OCI-LY7 (cell line): ENCODE measurements around the gene MCCD1. TPM values are rescaled to one million over a fixed set of nuclear protein-coding genes. Genes with fewer than 3 reads are reported as not detected.

Source experiments
- BruUV-seq: library from RNA; stranded (reverse); fragments of 400-500 nt; replicated peaks from 2 replicates; lab custom pipeline; 2021; lab: Mats Ljungman, UMichigan
- CTCF ChIA-PET: fragments of 300-600 bp; sonication (Branson Sonifier 250); formaldehyde crosslinking; loops from one replicate; lab custom pipeline; 2022; ENCODE audit warnings: antibody characterized with exemption; ENCODE audit not compliant: unreplicated experiment; lab: Charles Lee
- POLR2A ChIA-PET: fragments of 300-600 bp; sonication (Branson Sonifier 250); formaldehyde crosslinking; loops from one replicate; lab custom pipeline; 2022; ENCODE audit warnings: antibody characterized with exemption; lab: Charles Lee
- DNase-seq: peaks from one replicate; pipeline ENCODE4 v3.0.0-alpha.2; 2015; ENCODE audit warnings: low spot score
- H2AFZ ChIP-seq: fragments of 200-600 bp; sonication (generic), shearing (Covaris generic); 2 replicates; pipeline ENCODE4 v1.6.1; 2014; ENCODE audit warnings: mild to moderate bottlenecking, antibody characterized with exemption, low read length, moderate library complexity
- H3K27ac ChIP-seq: fragments of 200-600 bp; sonication (generic); 2 replicates; pipeline ENCODE4 v1.5.1; 2014; ENCODE audit warnings: mixed run types, low read depth, mild to moderate bottlenecking, moderate library complexity, low read length, inconsistent platforms; ENCODE audit not compliant: poor library complexity, severe bottlenecking
- H3K36me3 ChIP-seq: fragments of 200-600 bp; sonication (generic); 2 replicates; pipeline ENCODE4 v1.6.1; 2014; ENCODE audit warnings: mild to moderate bottlenecking, antibody characterized with exemption, low read length, moderate library complexity, mixed read lengths; ENCODE audit not compliant: insufficient read depth
- H3K4me1 ChIP-seq: fragments of 200-600 bp; sonication (generic); 2 replicates; pipeline ENCODE4 v1.5.1; 2014; ENCODE audit warnings: mild to moderate bottlenecking, low read length; ENCODE audit not compliant: insufficient read depth, poor library complexity, severe bottlenecking
- H3K4me2 ChIP-seq: fragments of 200-600 bp; sonication (generic); 2 replicates; pipeline ENCODE4 v1.6.1; 2014; ENCODE audit warnings: mild to moderate bottlenecking, low read length
- H3K4me3 ChIP-seq: fragments of 200-600 bp; sonication (generic); 2 replicates; pipeline ENCODE4 v1.5.1; 2014; ENCODE audit warnings: mild to moderate bottlenecking, low read depth, low read length; ENCODE audit not compliant: poor library complexity, severe bottlenecking
- H3K79me2 ChIP-seq: fragments of 200-600 bp; sonication (generic); 2 replicates; pipeline ENCODE4 v1.6.1; 2016; ENCODE audit warnings: low read depth, mild to moderate bottlenecking, low read length, moderate library complexity, mixed read lengths; ENCODE audit not compliant: insufficient read depth
- H3K9me2 ChIP-seq: fragments of 200-600 bp; sonication (generic); 2 replicates; pipeline ENCODE4 v1.6.1; 2016; ENCODE audit warnings: mild to moderate bottlenecking, low read length, mixed read lengths; ENCODE audit not compliant: insufficient read depth
- H3K9me3 ChIP-seq: fragments of 200-600 bp; sonication (generic); 2 replicates; pipeline ENCODE4 v1.6.1; 2014; ENCODE audit warnings: mild to moderate bottlenecking, mixed run types, low read length, mixed read lengths
- H4K20me1 ChIP-seq: fragments of 200-600 bp; sonication (generic); 2 replicates; pipeline ENCODE4 v1.6.1; 2014; ENCODE audit warnings: mild to moderate bottlenecking, antibody characterized with exemption, low read length, moderate library complexity, mixed read lengths; ENCODE audit not compliant: insufficient read depth
- EZH2phosphoT487 ChIP-seq: fragments of 200-600 bp; sonication (generic); IDR thresholded peaks from 2 replicates; pipeline ENCODE4 v1.6.1; 2018; ENCODE audit warnings: low read depth, borderline replicate concordance, mild to moderate bottlenecking, mixed run types, antibody characterized with exemption, low read length, moderate library complexity, mixed read lengths
- intact Hi-C: fragments of 100-400 bp; cut with micrococcal nuclease; formaldehyde crosslinking; loops from one replicate; pipeline ENCODE4 v1.10.0; 2022; ENCODE audit not compliant: unreplicated experiment
- total RNA-seq, 2 experiments: library from RNA; depleted of rRNA in 1 of 2; stranded (reverse); fragments of >200 nt in 1 of 2; shearing (Covaris generic) in 1 of 2; gene quantifications; 2 replicates each; pipeline ENCODE4 v1.2.3, GENCODE V29; 2014 to 2022
- TF ChIP-seq, protein P1 (sequence below): fragments of 200-600 bp; sonication (generic); conservative IDR thresholded peaks from 2 replicates; pipeline ENCODE4 v1.5.1; 2014; ENCODE audit warnings: mild to moderate bottlenecking, antibody characterized with exemption, low read length, moderate library complexity, mixed read lengths

MCCD1 gene
- total RNA-seq, 2 experiments from 2014 or later = not detected

DNA sequence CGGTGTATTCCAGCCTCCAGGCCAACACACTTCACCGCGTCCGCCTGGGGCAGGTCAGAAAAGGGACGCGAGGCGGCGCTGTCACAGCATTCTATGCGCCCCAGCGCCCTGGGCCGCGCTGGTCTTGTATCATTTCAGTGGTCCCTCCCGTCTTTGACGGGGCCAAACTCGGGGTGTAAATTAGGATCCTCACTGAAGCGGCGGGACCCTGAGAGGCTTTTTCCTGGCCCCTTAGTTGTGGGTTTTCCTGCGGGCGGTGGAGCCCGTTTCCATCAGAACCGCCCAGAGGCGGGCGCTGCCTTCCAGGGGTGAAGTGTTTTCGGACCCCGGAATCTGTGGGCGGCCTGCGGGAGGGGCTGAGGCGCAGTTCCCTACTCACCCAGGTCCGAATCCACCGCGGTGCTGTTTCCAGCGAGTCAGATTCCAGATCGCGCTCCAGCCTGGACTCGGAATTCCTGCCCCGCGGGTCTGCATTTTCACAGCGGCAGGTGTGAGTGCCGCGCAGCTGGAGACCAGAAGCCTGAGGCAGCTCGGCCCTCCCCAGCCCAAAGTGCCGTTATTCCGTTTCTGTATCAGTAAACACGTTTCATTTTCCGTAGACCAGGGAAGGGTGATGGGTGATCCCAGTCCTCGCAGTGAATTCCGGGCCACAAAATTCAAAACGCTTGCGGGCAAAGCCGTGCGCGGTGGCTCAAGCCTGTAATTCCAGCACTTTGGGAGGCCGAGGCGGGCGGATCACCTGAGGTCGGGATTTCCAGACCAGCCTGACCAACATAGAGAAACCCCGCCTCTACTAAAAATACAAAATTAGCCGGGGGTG is 34.7 kb upstream of the MCCD1 start:
- peak overlapping the region; percentile 82 for H3K4me3 ChIP-seq

GRCh38 chr6:31495580-31495979 is 33.2 kb upstream of the MCCD1 start:
- DNase-seq = peak; percentile 28
- no peaks in the 10 kb centered on the region for H3K9me3 ChIP-seq
- H3K27ac ChIP-seq = peak overlapping the region; percentile 78
- CTCF ChIA-PET = no interaction called here
- intact Hi-C loops = loop anchor here (10.0 kb wide), 2 partner anchors 339 to 811 kb away; partner anchors contain the start of gene PPP1R18
- TF ChIP-seq, protein P1, sequence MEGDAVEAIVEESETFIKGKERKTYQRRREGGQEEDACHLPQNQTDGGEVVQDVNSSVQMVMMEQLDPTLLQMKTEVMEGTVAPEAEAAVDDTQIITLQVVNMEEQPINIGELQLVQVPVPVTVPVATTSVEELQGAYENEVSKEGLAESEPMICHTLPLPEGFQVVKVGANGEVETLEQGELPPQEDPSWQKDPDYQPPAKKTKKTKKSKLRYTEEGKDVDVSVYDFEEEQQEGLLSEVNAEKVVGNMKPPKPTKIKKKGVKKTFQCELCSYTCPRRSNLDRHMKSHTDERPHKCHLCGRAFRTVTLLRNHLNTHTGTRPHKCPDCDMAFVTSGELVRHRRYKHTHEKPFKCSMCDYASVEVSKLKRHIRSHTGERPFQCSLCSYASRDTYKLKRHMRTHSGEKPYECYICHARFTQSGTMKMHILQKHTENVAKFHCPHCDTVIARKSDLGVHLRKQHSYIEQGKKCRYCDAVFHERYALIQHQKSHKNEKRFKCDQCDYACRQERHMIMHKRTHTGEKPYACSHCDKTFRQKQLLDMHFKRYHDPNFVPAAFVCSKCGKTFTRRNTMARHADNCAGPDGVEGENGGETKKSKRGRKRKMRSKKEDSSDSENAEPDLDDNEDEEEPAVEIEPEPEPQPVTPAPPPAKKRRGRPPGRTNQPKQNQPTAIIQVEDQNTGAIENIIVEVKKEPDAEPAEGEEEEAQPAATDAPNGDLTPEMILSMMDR = no peak
- no peak for TF ChIP-seq EZH2phosphoT487
- peak overlapping the region; percentile 81; the same call in 1 of the 2 replicates for H2AFZ ChIP-seq
- H3K4me1 ChIP-seq = peaks cover 35% of the 10 kb centered on the region
- no peaks in the 10 kb centered on the region for H3K9me2 ChIP-seq
- peak overlapping the region; percentile 82 for H3K4me3 ChIP-seq
- H3K36me3 ChIP-seq = peaks cover 3% of the 10 kb centered on the region
- peak overlapping the region; percentile 98 for H3K4me2 ChIP-seq
- POLR2A ChIA-PET = interaction anchor here (0.7 to 3.4 kb wide), 7 partner anchors 8 to 103 kb away, joined by 3 to 20 read pairs (median 3); partner anchors contain the start of gene DDX39B
- no peaks in the 10 kb centered on the region for H4K20me1 ChIP-seq
- H3K79me2 ChIP-seq = peaks cover 66% of the 10 kb centered on the region
- no TSS peak for BruUV-seq

More for the DNA sequence above, 34.7 kb upstream of the MCCD1 start:
- Histone ChIP-seq H3K4me2 (peak overlapping the region; percentile 98), H4K20me1 (no peaks in the 10 kb centered on the region), H3K4me1 (peaks cover 35% of the 10 kb centered on the region), H3K9me2 (no peaks in the 10 kb centered on the region), H3K36me3 (no peaks in the 10 kb centered on the region; the same call in 1 of the 2 replicates), H3K27ac (peak overlapping the region; percentile 78), H3K79me2 (peaks cover 57% of the 10 kb centered on the region), H3K9me3 (no peaks in the 10 kb centered on the region), H2AFZ (peak overlapping the region; percentile 81)
- BruUV-seq = no TSS peak
- ChIA-PET CTCF (interaction anchor here (0.6 to 1.3 kb wide), 2 partner anchors 63 to 104 kb away, joined by 3 read pairs; no protein-coding TSS in a partner anchor), POLR2A (interaction anchor here (0.5 to 3.4 kb wide), 9 partner anchors 16 to 105 kb away, joined by 3 to 20 read pairs (median 3); partner anchors contain the start of gene DDX39B)
- TF ChIP-seq, protein P1 = peak; percentile 95
- no peak for TF ChIP-seq EZH2phosphoT487
- intact Hi-C loops = loop anchor here (1.0 to 10.0 kb wide), 6 partner anchors 48 to 809 kb away; partner anchors contain the start of genes DDX39B and PPP1R18
- peak; percentile 88 for DNase-seq
